ENCODE results near the gene WDR45. TPM values are rescaled to one million over a fixed set of nuclear protein-coding genes. Genes with fewer than 3 reads are reported as not detected.

Gene WDR45
- total and polyA plus RNA-seq, 2 of the 13 experiments (the other 11 are each of a cell fraction or from before 2014, with no cell fraction given), result 16.4 to 65.5 TPM

GRCh38 chrX:49069038-49069437, 10.6 kb downstream of the WDR45 start (continued):
- TF ChIP-seq HMGXB4 (CRISPR knock-in tag; IDR thresholded peaks at IDR 0.05; ENCODE audit: borderline replicate concordance in 1 of 2, low read depth in 1 of 2) (no peak), MED1 (CRISPR knock-in tag; IDR thresholded peaks at IDR 0.05) (no peak), ZNF225 (CRISPR knock-in tag; IDR thresholded peaks at IDR 0.05) (no peak), ATF6 (CRISPR knock-in tag; conservative IDR thresholded peaks at IDR 0.05) (no peak), HMGXB3 (CRISPR knock-in tag; IDR thresholded peaks at IDR 0.05; ENCODE audit: borderline replicate concordance) (no peak), ZFP36L2 (CRISPR knock-in tag; IDR thresholded peaks at IDR 0.05) (no peak), PLRG1 (conservative IDR thresholded peaks at IDR 0.05) (no peak), RBFOX2 (IDR thresholded peaks at IDR 0.05; ENCODE audit: low read depth, low read length) (no peak), ZKSCAN5 (CRISPR knock-in tag; IDR thresholded peaks at IDR 0.05) (no peak), ZIK1 (CRISPR knock-in tag; IDR thresholded peaks at IDR 0.05; ENCODE audit: borderline replicate concordance, low read depth) (no peak), ZNF556 (CRISPR knock-in tag; IDR thresholded peaks at IDR 0.05; ENCODE audit: borderline replicate concordance) (no peak), ZBTB3 (CRISPR knock-in tag; IDR thresholded peaks at IDR 0.05; ENCODE audit: borderline replicate concordance, low read depth) (no peak)
